ENCODE measurements around the gene TBC1D21. TPM values are rescaled to one million over a fixed set of nuclear protein-coding genes. Genes with fewer than 3 reads are reported as not detected.

TBC1D21 gene
- total and polyA plus RNA-seq, 2 of the 8 experiments (the other 6 are each of a cell fraction or from before 2014, with no cell fraction given): not detected

GRCh38 chr15:73905225-73905827 lies 32.0 kb downstream of the TBC1D21 start:
- Histone ChIP-seq H3K14ac (ENCODE audit: insufficient read length) (no peak overlapping the region), H3K27ac (ENCODE audit: low read depth, low read length) (no peak overlapping the region), H3K36me3 (ENCODE audit: control insufficient read depth in 2 of 4, insufficient read depth in 4 of 4, low read length in 3 of 4) (no peaks in the 10 kb centered on the region), H3K4me1 (replicated peaks in 1 of 4; ENCODE audit: control insufficient read depth in 3 of 4, insufficient read depth in 4 of 4, low read length in 3 of 4) (no peaks in the 10 kb centered on the region), H3K9ac (replicated peaks in 1 of 4; ENCODE audit: extremely low read depth in 1 of 4, low read depth in 3 of 4, low read length in 3 of 4) (no peak overlapping the region), H2BK15ac (ENCODE audit: low read length) (no peak overlapping the region), H3K56ac (replicated peaks; ENCODE audit: insufficient read length, low read depth, low read length) (no peak overlapping the region), H3K23me2 (ENCODE audit: low read depth, low read length) (no peaks in the 10 kb centered on the region), H3K4me2 (ENCODE audit: insufficient read depth in 1 of 2, low read depth in 2 of 2, low read length in 2 of 2) (no peak overlapping the region), H3K23ac (ENCODE audit: insufficient read length) (no peak overlapping the region), H3K27me3 (replicated peaks in 1 of 4; ENCODE audit: control insufficient read depth in 3 of 4, extremely low read depth in 1 of 4, insufficient read depth in 3 of 4, low read length in 3 of 4) (no peaks in the 10 kb centered on the region), H3K79me1 (ENCODE audit: low read depth, low read length) (no peaks in the 10 kb centered on the region), H2AFZ (ENCODE audit: low read length) (no peak overlapping the region), H3K9me3 (ENCODE audit: insufficient read depth in 2 of 2, low read depth in 1 of 2, low read length in 1 of 2) (no peaks in the 10 kb centered on the region), H4K20me1 (replicated peaks in 1 of 2; ENCODE audit: control insufficient read depth in 1 of 2, insufficient read depth in 2 of 2, low read length in 2 of 2) (no peaks in the 10 kb centered on the region), H3K4me3 (ENCODE audit: extremely low read depth in 1 of 4, insufficient read depth in 2 of 4, low read depth in 3 of 4, low read length in 4 of 4) (no peak overlapping the region), H2BK12ac (ENCODE audit: low read depth, low read length) (no peak overlapping the region), H3K18ac (ENCODE audit: extremely low read depth, low read length) (no peak overlapping the region), H4K8ac (ENCODE audit: extremely low read depth, insufficient read depth, low read length) (no peak overlapping the region), H2BK20ac (ENCODE audit: low read length) (no peak overlapping the region), H4K5ac (ENCODE audit: insufficient read length, low read depth, low read length) (no peak overlapping the region), H2AK5ac (ENCODE audit: low read depth, low read length) (no peak overlapping the region), H2BK5ac (ENCODE audit: low read depth, low read length) (no peak overlapping the region), H3K79me2 (ENCODE audit: control insufficient read depth in 1 of 2, insufficient read depth in 2 of 2, low read length in 2 of 2) (no peaks in the 10 kb centered on the region), H3K4ac (replicated peaks; ENCODE audit: insufficient read length, low read depth, low read length) (no peak overlapping the region), H2BK120ac (replicated peaks; ENCODE audit: low read depth, low read length) (no peak overlapping the region), H4K91ac (replicated peaks; ENCODE audit: insufficient read length, low read length) (no peak overlapping the region)
- TF ChIP-seq HDAC6 (IDR thresholded peaks at IDR 0.05; ENCODE audit: low read depth, low read length) (no peak), SP4 (IDR thresholded peaks at IDR 0.05; ENCODE audit: low read length) (no peak), CHD2 (IDR thresholded peaks at IDR 0.05; ENCODE audit: low read length) (no peak), SAP30 (IDR thresholded peaks at IDR 0.05; ENCODE audit: insufficient read depth, insufficient replicate concordance, low read length) (no peak), NRF1 (IDR thresholded peaks at IDR 0.05; ENCODE audit: low read depth, low read length) (no peak), SP2 (IDR thresholded peaks at IDR 0.05; ENCODE audit: low read length) (no peak), TEAD4 (IDR thresholded peaks at IDR 0.05; ENCODE audit: low read depth, low read length) (no peak), MAFK (IDR thresholded peaks at IDR 0.05; ENCODE audit: low read depth, low read length) (peak; percentile 91), EGR1 (IDR thresholded peaks at IDR 0.05; ENCODE audit: borderline replicate concordance, low read depth, low read length) (no peak)
- 89% methylated on average over 3 of the region's 3 CpGs; no CpG with 5 or more reads in 1 of the 2 experiments for WGBS, 2 experiments (ENCODE audit: extremely low coverage in 1 of 2, insufficient coverage in 1 of 2, insufficient read length in 1 of 2, insufficient replicate concordance in 2 of 2, low coverage in 1 of 2, low lambda C conversion rate in 2 of 2, missing lambda C conversion rate in 1 of 2)
- ChIA-PET POLR2A (ENCODE audit: partially characterized antibody) (interaction anchor here (1.1 kb wide), 1 partner anchor 59 kb away, joined by 3 read pairs; no protein-coding TSS in a partner anchor), CTCF (ENCODE audit: partially characterized antibody) (interaction anchor here (0.6 to 8.5 kb wide), 10 partner anchors 9 to 201 kb away, joined by 3 to 167 read pairs (median 4); partner anchors contain the start of gene TBC1D21)
- FAIRE-seq (no peak), DNase-seq (ENCODE audit: low read depth in 1 of 2, low spot score in 2 of 2) (no peak)

Data from H1 (cell line).